ENCODE results near the gene APLN.
A peak's percentile ranks its signal among the peaks of the same experiment; 100 is the strongest.

Gene APLN, protein sequence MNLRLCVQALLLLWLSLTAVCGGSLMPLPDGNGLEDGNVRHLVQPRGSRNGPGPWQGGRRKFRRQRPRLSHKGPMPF

DNA sequence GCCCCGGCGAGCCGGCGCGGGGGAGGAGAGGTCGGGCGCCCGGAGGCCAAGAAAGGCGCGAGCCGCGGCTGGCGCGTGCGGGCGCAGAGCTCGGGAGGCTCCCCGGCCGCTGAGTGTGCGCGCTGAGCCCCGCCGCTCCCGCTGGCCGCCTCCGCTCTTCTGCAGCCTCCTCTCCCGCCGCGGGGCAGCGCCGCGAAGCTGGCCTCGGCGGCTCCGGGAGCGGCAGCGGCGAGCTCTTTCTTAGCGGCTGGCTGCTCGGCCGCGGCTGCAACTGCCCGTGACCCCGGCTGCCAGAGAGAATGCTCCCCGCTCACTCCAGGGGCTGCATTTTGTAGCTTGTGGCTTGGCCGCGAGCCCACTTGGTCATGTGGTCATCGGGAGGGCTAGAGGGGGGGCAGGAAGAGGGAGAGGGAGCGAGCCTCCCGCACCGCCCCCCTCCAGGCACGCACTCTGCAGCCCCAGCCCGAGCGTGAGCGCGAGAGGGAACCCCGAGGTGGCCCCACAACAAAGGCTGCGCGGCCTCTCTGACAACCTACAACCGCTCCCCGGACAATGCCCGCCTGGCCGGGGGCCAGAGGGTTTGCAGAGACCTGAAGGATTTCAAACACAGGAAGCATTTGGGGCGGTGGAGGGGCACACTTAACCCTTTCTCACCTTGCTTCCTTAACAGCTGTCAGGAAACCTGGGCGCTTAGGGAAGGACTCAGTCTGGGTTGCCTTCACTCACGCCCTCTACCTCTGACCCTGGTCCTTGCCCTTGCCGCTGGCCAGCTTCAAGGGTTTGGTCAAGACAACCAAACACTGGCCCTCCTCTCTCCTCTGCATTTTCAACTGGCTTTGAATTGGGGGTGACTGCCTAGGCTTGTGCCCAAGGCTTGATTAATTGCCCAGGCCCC, at the start of gene APLN:
Gene APLN (minus strand): TSS at position 305 of the 895 bp plus-strand sequence. CDS start 326 bp downstream, outside the sequence.
- peak; percentile 37 for DNase-seq

GRCh38 chrX:129704491-129704890, 49.7 kb upstream of the APLN start:
- no peak for DNase-seq

- DNase-seq = no peak
Measured at GRCh38 chrX:129701624-129702069, 46.9 kb upstream of the APLN start.

- DNase-seq = no peak
Measured at GRCh38 chrX:129700536-129700935, 45.8 kb upstream of the APLN start.

- no peak for DNase-seq
Measured at GRCh38 chrX:129698150-129698549, 43.4 kb upstream of the APLN start.

DNA sequence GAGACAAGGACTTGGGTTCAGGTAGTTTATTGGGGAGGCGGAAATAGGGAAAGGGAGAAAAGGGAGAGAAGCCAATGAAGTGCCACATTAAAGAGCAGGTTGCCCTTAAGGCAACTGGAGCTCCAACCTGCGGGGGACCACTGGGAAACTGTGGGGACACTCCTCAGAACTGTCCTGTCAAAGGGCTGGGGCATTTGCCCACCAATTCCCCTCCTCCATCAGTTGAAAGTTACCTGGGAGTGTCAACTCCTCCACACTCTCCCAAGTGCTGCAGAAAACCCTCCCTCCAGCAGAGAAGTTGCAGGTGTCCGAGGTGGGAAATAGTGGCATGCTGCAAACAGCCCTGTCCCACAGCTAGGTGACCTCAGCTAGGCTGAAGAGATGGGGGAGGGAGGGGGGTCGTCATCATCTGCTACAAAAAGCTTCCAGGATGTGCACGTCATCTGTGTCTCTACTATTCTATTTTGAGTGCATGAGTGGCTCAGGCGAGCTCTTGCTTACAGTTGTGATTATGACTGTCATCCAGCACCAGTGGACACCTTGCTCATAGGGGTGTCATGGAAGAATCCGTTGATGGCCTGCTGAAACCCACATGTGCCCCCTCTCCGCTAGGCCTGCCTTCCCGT, 42.6 kb upstream of the APLN start:
- DNase-seq = no peak

GRCh38 chrX:129696463-129697155, 41.9 kb upstream of the APLN start:
- no peak for DNase-seq

- no peak for DNase-seq
Measured at GRCh38 chrX:129695937-129696336, 41.2 kb upstream of the APLN start.

- no peak for DNase-seq
Measured at GRCh38 chrX:129695535-129695934, 40.8 kb upstream of the APLN start.

DNA sequence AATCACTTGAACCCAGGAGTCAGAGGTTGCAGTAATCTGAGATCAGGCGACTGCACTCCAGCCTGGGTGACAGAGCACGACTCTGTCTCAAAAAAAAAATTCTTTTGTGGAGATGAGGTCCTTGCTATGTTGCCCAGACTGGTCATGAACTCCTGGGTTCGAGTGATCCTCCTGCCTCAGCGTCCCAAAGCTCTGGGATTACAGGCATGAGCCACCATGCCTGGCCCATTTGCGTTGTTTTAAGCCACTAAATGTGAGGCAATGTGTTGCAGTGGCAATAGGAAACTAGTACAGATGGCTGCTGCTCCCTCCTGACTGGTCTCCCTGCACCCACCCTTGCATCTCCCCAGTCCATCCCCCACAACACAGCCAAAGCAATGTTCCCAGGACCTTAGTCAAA, 40.0 kb upstream of the APLN start:
- no peak for DNase-seq

DNA sequence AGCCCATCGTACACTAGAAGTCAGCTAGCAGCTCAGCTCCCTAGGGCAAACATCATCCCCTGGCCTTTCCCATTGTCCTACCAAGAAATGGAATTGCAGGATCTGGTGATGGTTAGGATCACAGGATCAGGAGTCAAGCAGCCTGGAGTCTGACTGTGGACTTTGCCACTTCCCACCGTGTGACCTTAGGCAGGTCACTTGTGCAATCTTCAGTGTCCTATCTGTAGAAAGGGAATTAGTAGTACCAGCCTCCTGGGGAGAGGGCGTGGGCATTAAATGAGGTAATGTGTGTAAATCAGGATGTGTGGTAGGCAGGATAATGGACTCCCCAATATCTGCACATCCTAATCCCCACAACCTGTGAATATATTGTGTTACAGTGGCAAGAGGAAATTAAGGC, 38.6 kb upstream of the APLN start:
- DNase-seq = no peak

GRCh38 chrX:129690435-129690834, 35.7 kb upstream of the APLN start:
- DNase-seq = no peak

- no peak for DNase-seq
Measured at GRCh38 chrX:129689796-129690195, 35.0 kb upstream of the APLN start.

DNA sequence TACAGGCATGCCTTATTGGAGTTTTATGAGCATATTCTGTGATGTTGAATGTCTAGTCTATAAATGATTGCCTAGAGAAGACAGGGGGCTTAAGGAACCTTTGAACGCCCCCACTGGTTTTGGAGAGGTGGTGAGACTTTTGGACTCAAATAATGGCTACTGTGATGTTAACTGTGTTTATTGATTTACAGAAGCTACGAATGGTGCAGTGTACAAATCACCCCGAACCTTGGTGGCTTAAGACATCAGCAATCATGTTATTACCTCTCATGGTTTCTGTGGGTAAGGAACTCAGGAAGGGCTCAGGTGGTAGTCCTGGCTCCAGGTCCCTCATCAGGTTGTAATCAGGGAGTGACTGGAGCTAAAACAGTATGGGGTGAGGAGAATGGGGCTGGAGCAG, 33.3 kb upstream of the APLN start:
- DNase-seq = no peak

- DNase-seq = no peak
Measured at GRCh38 chrX:129686422-129686948, 31.7 kb upstream of the APLN start.

- no peak for DNase-seq
Measured at GRCh38 chrX:129682979-129683378, 28.2 kb upstream of the APLN start.

DNA sequence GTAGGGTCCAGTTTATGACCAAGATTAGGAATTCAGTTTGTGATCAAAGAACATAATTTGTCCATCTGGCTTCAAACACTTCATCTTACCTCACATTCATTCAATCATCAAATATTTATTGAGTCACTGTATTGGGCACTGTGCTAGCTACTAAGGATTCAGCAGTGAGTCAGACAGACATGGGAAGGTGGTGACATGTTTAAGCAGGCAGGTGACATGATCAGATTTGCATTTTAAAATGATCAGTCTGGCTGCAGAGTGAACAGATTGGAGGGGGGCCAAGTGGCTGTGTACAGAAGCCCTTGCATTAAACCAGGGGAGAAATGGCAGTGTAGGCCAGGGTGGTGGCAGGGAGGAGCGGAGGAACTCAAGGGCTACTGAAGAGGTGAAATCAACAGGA, 25.1 kb upstream of the APLN start:
- peak; percentile 10 for DNase-seq

DNA sequence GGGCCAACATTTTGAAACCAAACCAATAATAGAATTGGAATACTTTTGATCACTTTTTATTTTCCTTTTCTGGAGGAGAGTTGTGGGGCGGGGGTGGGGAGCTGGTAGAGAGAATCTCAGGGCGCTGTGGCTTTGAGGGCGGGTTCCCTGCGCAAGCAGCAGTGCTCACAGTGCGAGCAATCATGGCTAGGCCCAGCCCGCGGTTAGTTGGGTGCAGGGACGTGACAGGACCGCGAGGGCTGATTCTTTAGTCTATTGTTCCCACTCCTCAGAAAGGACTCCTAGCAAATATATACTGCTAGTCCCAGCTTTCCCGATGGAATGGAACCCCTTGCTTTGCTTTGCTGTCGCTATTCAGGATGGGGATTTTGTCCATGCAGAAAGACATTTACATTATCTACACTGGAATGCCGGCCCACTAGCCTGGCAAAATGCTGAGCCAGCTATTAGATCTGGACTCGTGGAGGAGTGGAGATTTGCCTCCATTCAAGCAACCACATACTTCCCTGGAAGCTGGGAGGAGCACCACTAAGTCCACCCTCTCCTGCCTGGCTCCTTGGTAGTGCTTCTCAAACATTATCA, 23.9 kb upstream of the APLN start:
- peak; percentile 58 for DNase-seq

GRCh38 chrX:129667412-129667811, 12.7 kb upstream of the APLN start:
- no peak for DNase-seq

- no peak for DNase-seq
Measured at GRCh38 chrX:129665916-129666644, 11.3 kb upstream of the APLN start.

GRCh38 chrX:129663171-129663570, 8.4 kb upstream of the APLN start:
- no peak for DNase-seq

GRCh38 chrX:129661369-129661768, 6.6 kb upstream of the APLN start:
- DNase-seq = no peak
